OCI-LY7 (cell line): Measurements from ENCODE around the gene CEP295NL. TPM values are rescaled to one million over a fixed set of nuclear protein-coding genes. Genes with fewer than 3 reads are reported as not detected.

Experiments used
- BruUV-seq: library from RNA; stranded (reverse); fragments of 400-500 nt; replicated peaks from 2 replicates; lab custom pipeline; 2021; lab: Mats Ljungman, UMichigan
- CTCF ChIA-PET: fragments of 300-600 bp; sonication (Branson Sonifier 250); formaldehyde crosslinking; loops from one replicate; lab custom pipeline; 2022; ENCODE audit warnings: antibody characterized with exemption; ENCODE audit not compliant: unreplicated experiment; lab: Charles Lee
- POLR2A ChIA-PET: fragments of 300-600 bp; sonication (Branson Sonifier 250); formaldehyde crosslinking; loops from one replicate; lab custom pipeline; 2022; ENCODE audit warnings: antibody characterized with exemption; lab: Charles Lee
- DNase-seq: peaks from one replicate; pipeline ENCODE4 v3.0.0-alpha.2; 2015; ENCODE audit warnings: low spot score
- H2AFZ ChIP-seq: fragments of 200-600 bp; sonication (generic), shearing (Covaris generic); 2 replicates; pipeline ENCODE4 v1.6.1; 2014; ENCODE audit warnings: mild to moderate bottlenecking, antibody characterized with exemption, low read length, moderate library complexity
- H3K27ac ChIP-seq: fragments of 200-600 bp; sonication (generic); 2 replicates; pipeline ENCODE4 v1.5.1; 2014; ENCODE audit warnings: mixed run types, low read depth, mild to moderate bottlenecking, moderate library complexity, low read length, inconsistent platforms; ENCODE audit not compliant: poor library complexity, severe bottlenecking
- H3K36me3 ChIP-seq: fragments of 200-600 bp; sonication (generic); 2 replicates; pipeline ENCODE4 v1.6.1; 2014; ENCODE audit warnings: mild to moderate bottlenecking, antibody characterized with exemption, low read length, moderate library complexity, mixed read lengths; ENCODE audit not compliant: insufficient read depth
- H3K4me1 ChIP-seq: fragments of 200-600 bp; sonication (generic); 2 replicates; pipeline ENCODE4 v1.5.1; 2014; ENCODE audit warnings: mild to moderate bottlenecking, low read length; ENCODE audit not compliant: insufficient read depth, poor library complexity, severe bottlenecking
- H3K4me2 ChIP-seq: fragments of 200-600 bp; sonication (generic); 2 replicates; pipeline ENCODE4 v1.6.1; 2014; ENCODE audit warnings: mild to moderate bottlenecking, low read length
- H3K4me3 ChIP-seq: fragments of 200-600 bp; sonication (generic); 2 replicates; pipeline ENCODE4 v1.5.1; 2014; ENCODE audit warnings: mild to moderate bottlenecking, low read depth, low read length; ENCODE audit not compliant: poor library complexity, severe bottlenecking
- H3K79me2 ChIP-seq: fragments of 200-600 bp; sonication (generic); 2 replicates; pipeline ENCODE4 v1.6.1; 2016; ENCODE audit warnings: low read depth, mild to moderate bottlenecking, low read length, moderate library complexity, mixed read lengths; ENCODE audit not compliant: insufficient read depth
- H3K9me2 ChIP-seq: fragments of 200-600 bp; sonication (generic); 2 replicates; pipeline ENCODE4 v1.6.1; 2016; ENCODE audit warnings: mild to moderate bottlenecking, low read length, mixed read lengths; ENCODE audit not compliant: insufficient read depth
- H3K9me3 ChIP-seq: fragments of 200-600 bp; sonication (generic); 2 replicates; pipeline ENCODE4 v1.6.1; 2014; ENCODE audit warnings: mild to moderate bottlenecking, mixed run types, low read length, mixed read lengths
- H4K20me1 ChIP-seq: fragments of 200-600 bp; sonication (generic); 2 replicates; pipeline ENCODE4 v1.6.1; 2014; ENCODE audit warnings: mild to moderate bottlenecking, antibody characterized with exemption, low read length, moderate library complexity, mixed read lengths; ENCODE audit not compliant: insufficient read depth
- CTCF ChIP-seq: fragments of 200-600 bp; sonication (generic); conservative IDR thresholded peaks from 2 replicates; pipeline ENCODE4 v1.5.1; 2014; ENCODE audit warnings: mild to moderate bottlenecking, antibody characterized with exemption, low read length, moderate library complexity, mixed read lengths
- EZH2phosphoT487 ChIP-seq: fragments of 200-600 bp; sonication (generic); IDR thresholded peaks from 2 replicates; pipeline ENCODE4 v1.6.1; 2018; ENCODE audit warnings: low read depth, borderline replicate concordance, mild to moderate bottlenecking, mixed run types, antibody characterized with exemption, low read length, moderate library complexity, mixed read lengths
- intact Hi-C: fragments of 100-400 bp; cut with micrococcal nuclease; formaldehyde crosslinking; loops from one replicate; pipeline ENCODE4 v1.10.0; 2022; ENCODE audit not compliant: unreplicated experiment
- total RNA-seq, 2 experiments: library from RNA; depleted of rRNA in 1 of 2; stranded (reverse); fragments of >200 nt in 1 of 2; shearing (Covaris generic) in 1 of 2; gene quantifications; 2 replicates each; pipeline ENCODE4 v1.2.3, GENCODE V29; 2014 to 2022

CEP295NL gene
- total RNA-seq, 2 experiments from 2014 or later, result not detected

- H3K36me3 ChIP-seq, result no peaks in the 10 kb centered on the region
- BruUV-seq, result no TSS peak
- CTCF ChIA-PET, result no interaction called here
- no peaks in the 10 kb centered on the region for H3K79me2 ChIP-seq
- no peak overlapping the region for H3K4me2 ChIP-seq
- DNase-seq, result no peak
- H3K27ac ChIP-seq, result no peak overlapping the region
- no peaks in the 10 kb centered on the region for H3K4me1 ChIP-seq
- H4K20me1 ChIP-seq, result no peaks in the 10 kb centered on the region
- no peak overlapping the region for H2AFZ ChIP-seq
- intact Hi-C loops, result no loop called here
- no peaks in the 10 kb centered on the region for H3K9me2 ChIP-seq
- TF ChIP-seq EZH2phosphoT487 (no peak), CTCF (no peak)
- POLR2A ChIA-PET, result no interaction called here
- H3K4me3 ChIP-seq, result no peak overlapping the region
- no peaks in the 10 kb centered on the region for H3K9me3 ChIP-seq
These were observed 32.7 kb upstream of the CEP295NL start for GRCh38 chr17:78935419-78936323.

- H4K20me1 ChIP-seq, result no peaks in the 10 kb centered on the region
- TF ChIP-seq EZH2phosphoT487 (no peak), CTCF (no peak)
- H3K27ac ChIP-seq, result no peak overlapping the region
- no peak overlapping the region for H3K4me3 ChIP-seq
- H3K4me2 ChIP-seq, result no peak overlapping the region
- DNase-seq, result no peak
- ChIA-PET CTCF (no interaction called here), POLR2A (no interaction called here)
- no peaks in the 10 kb centered on the region for H3K9me3 ChIP-seq
- no peaks in the 10 kb centered on the region for H3K36me3 ChIP-seq
- no peaks in the 10 kb centered on the region for H3K4me1 ChIP-seq
- no TSS peak for BruUV-seq
- no peaks in the 10 kb centered on the region for H3K79me2 ChIP-seq
- H3K9me2 ChIP-seq, result no peaks in the 10 kb centered on the region
- H2AFZ ChIP-seq, result no peak overlapping the region
- intact Hi-C loops, result no loop called here
These were observed 31.8 kb upstream of the CEP295NL start for GRCh38 chr17:78934681-78935418.
